Karpas-422 (cell line): ENCODE data around the gene SLC29A1. TPM values are rescaled to one million over a fixed set of nuclear protein-coding genes. Genes with fewer than 3 reads are reported as not detected.
"Not testable (repeated sequence)": the region's sequence is repeated elsewhere in the genome, so short reads cannot be mapped to it uniquely, and the experiment has no call there.

Experiments used
- DNase-seq: peaks from one replicate; pipeline ENCODE4 v3.0.0-alpha.2; 2015
- H2AFZ ChIP-seq: fragments of 200-600 bp; sonication (generic); 2 replicates; pipeline ENCODE4 v1.6.1; 2014; ENCODE audit warnings: antibody characterized with exemption, low read length, mixed read lengths
- H3K27ac ChIP-seq: fragments of 200-600 bp; sonication (generic); 2 replicates; pipeline ENCODE4 v1.5.1; 2014; ENCODE audit warnings: mild to moderate bottlenecking, low read length, moderate library complexity
- H3K27me3 ChIP-seq: fragments of 200-600 bp; sonication (generic); 2 replicates; pipeline ENCODE4 v1.6.1; 2014; ENCODE audit warnings: low read length, mixed read lengths
- H3K36me3 ChIP-seq: fragments of 200-600 bp; sonication (generic); 2 replicates; pipeline ENCODE4 v1.6.1; 2014; ENCODE audit warnings: low read length, mixed read lengths; ENCODE audit not compliant: insufficient read depth
- H3K4me1 ChIP-seq: fragments of 200-600 bp; sonication (generic); 2 replicates; pipeline ENCODE4 v1.6.1; 2014; ENCODE audit warnings: mild to moderate bottlenecking, low read length, mixed read lengths
- H3K4me2 ChIP-seq: fragments of 200-600 bp; sonication (generic); 2 replicates; pipeline ENCODE4 v1.6.1; 2014; ENCODE audit warnings: low read length, low read depth, mild to moderate bottlenecking; ENCODE audit not compliant: poor library complexity, severe bottlenecking
- H3K4me3 ChIP-seq: fragments of 200-600 bp; sonication (generic); 2 replicates; pipeline ENCODE4 v1.5.1; 2014; ENCODE audit warnings: mild to moderate bottlenecking, antibody characterized with exemption, low read length, mixed read lengths
- H3K79me2 ChIP-seq: fragments of 200-600 bp; sonication (generic); 2 replicates; pipeline ENCODE4 v1.6.1; 2014; ENCODE audit warnings: mild to moderate bottlenecking, low read length, mixed read lengths
- H3K9ac ChIP-seq: fragments of 200-600 bp; sonication (generic); 2 replicates; pipeline ENCODE4 v1.6.0; 2014; ENCODE audit warnings: low read length
- H3K9me2 ChIP-seq: fragments of 200-600 bp; sonication (generic), shearing (Covaris generic); replicated peaks from 2 replicates; pipeline ENCODE4 v1.6.0; 2014; ENCODE audit warnings: mild to moderate bottlenecking, low read length, moderate library complexity; ENCODE audit not compliant: insufficient read depth
- H3K9me3 ChIP-seq: fragments of 300-700, 200-600 bp; sonication (generic); 2 replicates; pipeline ENCODE4 v1.6.1; 2014; ENCODE audit warnings: low read length, mixed read lengths
- H4K20me1 ChIP-seq: fragments of 200-600 bp; sonication (generic); 2 replicates; pipeline ENCODE4 v1.6.1; 2014; ENCODE audit warnings: mild to moderate bottlenecking, antibody characterized with exemption, low read length, low read depth; ENCODE audit not compliant: insufficient read depth
- total RNA-seq: library from RNA; depleted of rRNA; stranded (reverse); fragments of >200 nt; shearing (Covaris generic); gene quantifications from 2 replicates; pipeline ENCODE4 v1.2.3, GENCODE V29; 2014; ENCODE audit warnings: low replicate concordance

The SLC29A1 gene
- total RNA-seq, 1 experiment from 2014 or later, result 26.9 TPM

GRCh38 chr6:44180406-44180805, 43.0 kb upstream of the SLC29A1 start:
- DNase-seq, result no peak
- no peaks in the 10 kb centered on the region for H3K9me2 ChIP-seq
- H3K4me1 ChIP-seq, result peaks cover 5% of the 10 kb centered on the region

GRCh38 chr6:44180886-44181285, 42.5 kb upstream of the SLC29A1 start:
- Histone ChIP-seq H3K9me3 (no peaks in the 10 kb centered on the region), H3K27me3 (no peaks in the 10 kb centered on the region), H3K27ac (no peak overlapping the region), H3K9ac (no peak overlapping the region), H3K36me3 (no peaks in the 10 kb centered on the region), H4K20me1 (no peaks in the 10 kb centered on the region), H3K4me2 (no peak overlapping the region), H3K9me2 (no peaks in the 10 kb centered on the region), H3K4me3 (no peak overlapping the region), H3K4me1 (peaks cover 5% of the 10 kb centered on the region), H3K79me2 (no peaks in the 10 kb centered on the region), H2AFZ (no peak overlapping the region)
- no peak for DNase-seq

More at GRCh38 chr6:44180406-44180805, 43.0 kb upstream of the SLC29A1 start:
- Histone ChIP-seq H3K27me3 (no peaks in the 10 kb centered on the region), H3K79me2 (no peaks in the 10 kb centered on the region), H3K4me2 (no peak overlapping the region), H2AFZ (no peak overlapping the region), H3K4me3 (no peak overlapping the region), H3K9ac (no peak overlapping the region), H3K9me3 (no peaks in the 10 kb centered on the region), H3K36me3 (no peaks in the 10 kb centered on the region), H4K20me1 (no peaks in the 10 kb centered on the region), H3K27ac (no peak overlapping the region)

- not testable (repeated sequence) for H3K27me3 ChIP-seq, H3K9ac ChIP-seq, H2AFZ ChIP-seq, H3K27ac ChIP-seq, DNase-seq, H4K20me1 ChIP-seq, H3K79me2 ChIP-seq, H3K9me2 ChIP-seq, H3K9me3 ChIP-seq, H3K4me1 ChIP-seq, H3K4me3 ChIP-seq, H3K4me2 ChIP-seq, H3K36me3 ChIP-seq
Observed at GRCh38 chr6:44181784-44182183, 41.6 kb upstream of the SLC29A1 start.

- Histone ChIP-seq H3K79me2 (no peaks in the 10 kb centered on the region), H2AFZ (no peak overlapping the region), H3K27me3 (no peaks in the 10 kb centered on the region), H3K9me3 (no peaks in the 10 kb centered on the region), H3K36me3 (no peaks in the 10 kb centered on the region), H3K4me2 (no peak overlapping the region), H3K4me3 (no peak overlapping the region), H3K4me1 (no peaks in the 10 kb centered on the region), H4K20me1 (no peaks in the 10 kb centered on the region), H3K27ac (no peak overlapping the region), H3K9ac (no peak overlapping the region), H3K9me2 (no peaks in the 10 kb centered on the region)
- DNase-seq, result no peak
Observed at GRCh38 chr6:44182911-44183390, 40.4 kb upstream of the SLC29A1 start.

- no peaks in the 10 kb centered on the region for H3K9me2 ChIP-seq
- DNase-seq, result no peak
- H2AFZ ChIP-seq, result no peak overlapping the region
- H3K9ac ChIP-seq, result no peak overlapping the region
- H3K9me3 ChIP-seq, result no peaks in the 10 kb centered on the region
- H3K4me2 ChIP-seq, result no peak overlapping the region
- no peaks in the 10 kb centered on the region for H3K79me2 ChIP-seq
- no peak overlapping the region for H3K27ac ChIP-seq
- H3K4me1 ChIP-seq, result no peaks in the 10 kb centered on the region
- H3K36me3 ChIP-seq, result no peaks in the 10 kb centered on the region
- no peaks in the 10 kb centered on the region for H3K27me3 ChIP-seq
- H3K4me3 ChIP-seq, result no peak overlapping the region
- H4K20me1 ChIP-seq, result no peaks in the 10 kb centered on the region
Observed at GRCh38 chr6:44183783-44184182, 39.6 kb upstream of the SLC29A1 start.

- not testable (repeated sequence) for H3K4me3 ChIP-seq, H3K27ac ChIP-seq, H2AFZ ChIP-seq, H4K20me1 ChIP-seq, H3K27me3 ChIP-seq, H3K36me3 ChIP-seq, DNase-seq, H3K4me1 ChIP-seq, H3K9ac ChIP-seq, H3K9me2 ChIP-seq, H3K79me2 ChIP-seq, H3K4me2 ChIP-seq, H3K9me3 ChIP-seq
Observed at GRCh38 chr6:44185356-44185755, 38.0 kb upstream of the SLC29A1 start.

- DNase-seq, result no peak
- H3K4me1 ChIP-seq, result peaks cover 6% of the 10 kb centered on the region
- no peaks in the 10 kb centered on the region for H3K36me3 ChIP-seq
- no peaks in the 10 kb centered on the region for H3K79me2 ChIP-seq
- no peak overlapping the region for H3K4me3 ChIP-seq
- no peak overlapping the region for H3K27ac ChIP-seq
- no peaks in the 10 kb centered on the region for H3K9me2 ChIP-seq
- no peak overlapping the region for H3K9ac ChIP-seq
- no peaks in the 10 kb centered on the region for H3K27me3 ChIP-seq
- H2AFZ ChIP-seq, result no peak overlapping the region
- no peaks in the 10 kb centered on the region for H3K9me3 ChIP-seq
- no peaks in the 10 kb centered on the region for H4K20me1 ChIP-seq
- no peak overlapping the region for H3K4me2 ChIP-seq
Observed at GRCh38 chr6:44185953-44186634, 37.3 kb upstream of the SLC29A1 start.

- Histone ChIP-seq H2AFZ (no peak overlapping the region), H3K4me3 (no peak overlapping the region), H3K9ac (no peak overlapping the region), H3K36me3 (no peaks in the 10 kb centered on the region), H3K79me2 (no peaks in the 10 kb centered on the region), H3K4me1 (peaks cover 6% of the 10 kb centered on the region), H4K20me1 (no peaks in the 10 kb centered on the region), H3K4me2 (no peak overlapping the region), H3K27me3 (no peaks in the 10 kb centered on the region), H3K9me2 (no peaks in the 10 kb centered on the region), H3K9me3 (no peaks in the 10 kb centered on the region), H3K27ac (no peak overlapping the region)
- no peak for DNase-seq
Observed at GRCh38 chr6:44186635-44187025, 36.8 kb upstream of the SLC29A1 start.
